NCI-H2171 (cell line): ENCODE results near the gene STIM1.

Experiments used
- DNase-seq: peaks from one replicate; lab custom pipeline; 2025; lab: John Stamatoyannopoulos, UW

STIM1 gene

GRCh38 chr11:3952715-3953114, 97.3 kb downstream of the STIM1 start:
- no peak for DNase-seq

GRCh38 chr11:3953327-3953726, 97.9 kb downstream of the STIM1 start:
- DNase-seq = no peak

DNA sequence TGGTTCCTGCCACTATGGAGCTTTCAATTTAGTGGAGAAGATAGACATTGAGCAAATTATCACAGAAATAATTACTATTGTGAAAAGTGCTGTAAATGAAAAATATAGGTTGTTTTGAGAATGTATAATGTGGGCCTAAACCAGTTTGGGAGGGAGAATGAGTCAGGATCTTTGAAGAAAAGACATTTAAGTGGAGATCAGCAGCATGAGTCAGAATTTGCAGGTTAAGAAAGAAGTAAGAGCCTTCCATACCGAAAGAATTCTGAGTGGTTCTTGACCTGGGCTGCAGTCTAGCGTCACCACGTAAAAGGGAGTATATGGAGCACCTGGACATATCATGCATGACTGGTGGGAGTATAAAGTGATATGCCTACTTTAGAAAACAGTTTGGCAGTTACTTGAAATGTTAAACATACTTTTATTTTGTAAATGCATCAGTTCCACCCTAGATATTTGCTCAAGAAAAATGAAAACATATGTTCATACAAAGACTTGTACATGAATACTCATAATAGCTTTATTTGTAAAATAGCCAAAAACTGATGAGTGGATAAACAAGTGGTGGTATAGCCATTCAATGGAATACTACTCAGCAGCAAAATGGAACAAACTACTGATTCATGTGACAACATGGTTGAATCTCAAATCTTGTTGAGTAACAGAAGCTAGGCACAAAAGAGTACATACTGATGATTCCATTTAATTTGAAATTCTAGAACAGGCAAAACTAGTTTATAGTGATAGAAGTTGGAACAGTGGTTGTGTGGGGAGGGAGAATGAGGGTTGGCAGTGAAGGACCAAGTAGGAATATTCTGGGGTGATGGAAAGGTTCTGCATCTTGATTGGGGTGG, 99.2 kb downstream of the STIM1 start:
- DNase-seq = no peak

GRCh38 chr11:3955299-3955665, 99.8 kb downstream of the STIM1 start:
- DNase-seq = no peak

DNA sequence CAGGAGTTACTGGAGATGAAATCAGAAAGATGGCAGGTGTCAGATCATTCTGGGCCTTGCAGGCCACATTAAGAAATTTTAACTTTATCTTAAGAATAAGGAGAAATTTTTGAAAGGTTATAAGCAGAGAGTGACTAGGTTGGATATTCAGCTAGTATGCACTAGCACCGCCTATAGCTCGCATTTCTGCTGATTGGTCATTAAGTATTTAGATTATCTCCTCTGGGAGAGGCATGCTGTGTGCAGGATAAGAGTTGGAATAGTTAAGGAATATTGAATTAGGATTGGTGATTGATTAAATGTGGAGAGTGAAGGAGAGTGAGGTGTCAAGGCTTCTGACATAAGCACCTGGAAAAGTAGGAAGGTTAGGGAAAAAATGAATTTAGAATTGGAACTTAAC, 100.6 kb downstream of the STIM1 start:
- no peak for DNase-seq

DNA sequence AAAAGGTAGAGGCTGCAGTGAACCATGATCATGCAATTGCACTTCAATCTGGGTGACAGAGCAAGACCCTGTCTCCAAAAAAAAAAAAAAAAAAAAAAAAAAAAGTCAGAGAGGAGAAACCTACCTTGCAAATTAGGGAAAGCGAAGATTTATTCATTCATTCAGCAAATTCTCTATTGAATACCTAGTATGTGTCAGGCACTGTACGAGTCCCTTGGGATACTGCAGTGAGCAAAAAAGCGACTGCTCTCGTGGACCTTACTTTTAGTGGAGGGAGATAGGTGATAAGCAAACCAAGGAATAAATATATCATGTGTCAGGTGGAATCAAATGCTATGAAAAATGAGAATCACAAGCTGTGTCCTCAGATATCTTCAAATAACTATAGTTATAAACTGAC, 101.3 kb downstream of the STIM1 start:
- no peak for DNase-seq

DNA sequence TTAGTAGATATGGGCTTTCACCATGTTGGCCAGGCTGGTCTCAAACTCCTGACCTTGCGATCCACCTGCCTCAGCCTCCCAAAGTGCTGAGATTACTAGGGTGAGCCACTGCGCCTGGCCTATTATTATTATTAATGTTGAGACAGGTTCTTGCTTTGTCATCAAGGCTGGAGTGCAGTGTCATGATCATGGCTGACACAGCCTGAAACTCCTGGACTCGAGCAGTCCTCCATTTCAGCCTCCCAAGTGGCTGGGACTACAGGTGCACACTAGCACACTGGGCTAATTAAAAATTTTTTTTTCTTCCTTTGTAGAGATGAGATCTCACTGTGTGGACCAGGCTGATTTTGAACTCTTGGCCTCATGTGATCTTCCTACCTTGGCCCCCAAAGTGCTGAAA, 102.0 kb downstream of the STIM1 start:
- DNase-seq = no peak

DNA sequence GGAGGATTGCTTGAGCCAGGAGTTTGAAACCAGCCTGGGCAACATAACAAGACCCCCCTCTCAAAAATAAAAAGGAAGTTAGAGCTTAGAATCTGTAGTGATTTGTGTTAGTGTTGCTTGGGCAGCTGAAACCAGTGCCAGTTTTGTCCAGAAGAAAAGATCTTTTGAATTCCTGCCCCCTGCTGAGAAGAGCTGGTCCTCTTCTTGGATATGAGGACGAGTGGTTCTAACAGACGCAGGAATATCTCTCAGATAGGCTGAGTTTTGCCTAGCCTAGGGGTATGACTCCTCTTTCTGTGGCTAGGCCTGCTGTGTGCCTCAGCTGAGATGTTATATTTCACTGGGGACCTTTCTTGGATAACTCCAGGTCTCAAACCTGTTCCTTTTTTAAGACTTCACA, 102.8 kb downstream of the STIM1 start:
- DNase-seq = no peak

DNA sequence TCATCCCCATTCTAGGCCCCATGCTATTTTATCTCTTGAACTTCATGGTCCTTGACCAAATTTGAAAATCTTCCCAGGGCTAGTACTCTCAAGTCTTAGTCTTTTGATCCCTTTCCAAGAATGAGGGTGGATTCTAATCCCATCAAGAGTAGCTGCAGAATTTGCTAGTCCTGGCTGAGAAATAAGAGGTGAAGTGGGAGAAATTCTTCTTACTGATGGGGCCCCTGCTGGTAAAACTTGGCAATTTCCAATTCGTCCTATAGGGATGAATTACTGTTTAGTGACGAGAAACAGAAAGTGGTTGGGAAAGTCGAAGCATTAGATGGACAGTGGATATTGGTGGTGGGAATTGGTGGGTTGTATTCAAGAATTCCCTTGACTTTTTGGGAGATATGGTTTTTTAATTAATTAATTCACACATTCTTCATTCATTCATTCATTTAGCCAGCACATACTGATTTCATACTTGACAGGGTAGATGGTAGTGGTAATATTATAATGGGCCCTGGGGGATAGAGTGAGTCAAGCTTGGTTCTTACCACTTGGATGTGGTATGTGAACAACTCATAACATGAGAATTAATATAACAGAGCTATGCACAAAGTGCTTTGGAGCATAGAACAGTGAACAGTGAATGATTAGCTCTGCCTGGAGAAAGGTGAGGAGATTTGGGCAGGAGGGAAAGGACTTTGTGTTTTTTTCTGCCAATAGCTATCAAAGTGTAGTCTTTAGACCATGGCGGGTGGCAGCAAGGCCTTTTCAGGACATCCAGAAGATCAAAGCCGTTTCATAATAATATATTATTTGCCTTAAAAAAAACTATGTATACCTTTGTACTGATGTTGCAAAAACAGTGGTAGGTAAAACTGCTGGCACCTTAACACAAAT, 103.8 kb downstream of the STIM1 start:
- DNase-seq = no peak

DNA sequence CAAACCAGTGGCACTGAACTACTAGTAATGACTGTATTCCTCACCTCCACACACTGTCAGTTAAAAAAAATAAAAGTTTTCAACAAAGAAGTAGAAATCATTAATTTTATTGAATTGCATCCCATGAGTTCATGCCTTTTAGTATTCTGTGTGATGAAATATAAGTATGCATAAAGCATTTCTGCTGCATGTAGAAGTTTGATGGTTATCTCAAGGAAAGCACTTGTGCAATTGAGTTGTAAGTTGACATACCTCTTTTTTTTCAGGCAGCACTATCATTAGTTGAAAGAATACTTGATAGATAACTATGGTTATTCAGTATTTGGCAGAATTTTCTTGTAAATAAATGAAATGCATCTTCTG, 104.4 kb downstream of the STIM1 start:
- DNase-seq = no peak

GRCh38 chr11:3962406-3962840, 107.0 kb downstream of the STIM1 start:
- no peak for DNase-seq

GRCh38 chr11:3964056-3964455, 108.6 kb downstream of the STIM1 start:
- DNase-seq = no peak

- no peak for DNase-seq
These were observed 109.6 kb downstream of the STIM1 start for GRCh38 chr11:3964935-3965604.

- DNase-seq = no peak
These were observed 112.2 kb downstream of the STIM1 start for GRCh38 chr11:3967695-3968094.

DNA sequence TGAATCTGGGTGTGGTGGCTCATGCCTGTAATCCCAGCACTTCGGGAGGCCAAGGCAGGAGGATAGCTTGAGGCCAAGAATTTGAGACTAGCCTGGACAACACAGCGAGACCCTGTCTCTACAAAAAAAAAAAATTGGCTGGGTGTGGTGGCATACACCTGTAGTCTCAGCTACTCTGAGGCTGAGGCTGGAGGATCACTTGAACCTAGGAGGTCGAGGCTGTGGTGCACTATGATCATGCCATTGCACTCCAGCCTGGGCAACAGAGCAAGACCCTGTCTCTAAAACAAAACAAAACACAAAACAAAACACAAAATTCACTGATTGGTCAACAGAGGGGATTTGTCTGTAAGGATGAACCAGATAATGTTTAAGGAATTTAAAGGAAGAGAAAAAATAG, 113.7 kb downstream of the STIM1 start:
- no peak for DNase-seq

- no peak for DNase-seq
These were observed 114.1 kb downstream of the STIM1 start for GRCh38 chr11:3969613-3970012.

DNA sequence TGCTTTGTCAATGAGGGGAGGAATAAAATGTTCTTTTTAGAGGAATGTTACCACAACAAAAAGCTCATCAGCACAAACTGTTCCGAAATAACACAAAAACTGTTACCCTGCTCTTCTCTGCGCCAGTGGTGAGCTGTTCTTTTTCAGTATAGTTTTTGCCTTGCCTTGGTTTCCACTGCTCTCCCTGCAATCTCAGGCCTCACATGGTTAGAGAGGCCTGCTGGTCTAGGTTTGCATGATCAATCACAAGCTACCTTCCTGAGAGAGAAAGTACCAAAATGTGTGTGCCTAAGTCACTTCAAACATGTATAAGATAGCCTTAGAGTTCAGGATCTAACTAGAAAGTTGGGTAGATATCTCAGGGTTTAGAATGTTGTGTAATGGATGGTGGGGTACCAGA, 114.6 kb downstream of the STIM1 start:
- no peak for DNase-seq

GRCh38 chr11:3971756-3972404, 116.4 kb downstream of the STIM1 start:
- DNase-seq = no peak

GRCh38 chr11:3972431-3972830, 117.0 kb downstream of the STIM1 start:
- DNase-seq = no peak

- no peak for DNase-seq
These were observed 121.6 kb downstream of the STIM1 start for GRCh38 chr11:3977078-3977477.

DNA sequence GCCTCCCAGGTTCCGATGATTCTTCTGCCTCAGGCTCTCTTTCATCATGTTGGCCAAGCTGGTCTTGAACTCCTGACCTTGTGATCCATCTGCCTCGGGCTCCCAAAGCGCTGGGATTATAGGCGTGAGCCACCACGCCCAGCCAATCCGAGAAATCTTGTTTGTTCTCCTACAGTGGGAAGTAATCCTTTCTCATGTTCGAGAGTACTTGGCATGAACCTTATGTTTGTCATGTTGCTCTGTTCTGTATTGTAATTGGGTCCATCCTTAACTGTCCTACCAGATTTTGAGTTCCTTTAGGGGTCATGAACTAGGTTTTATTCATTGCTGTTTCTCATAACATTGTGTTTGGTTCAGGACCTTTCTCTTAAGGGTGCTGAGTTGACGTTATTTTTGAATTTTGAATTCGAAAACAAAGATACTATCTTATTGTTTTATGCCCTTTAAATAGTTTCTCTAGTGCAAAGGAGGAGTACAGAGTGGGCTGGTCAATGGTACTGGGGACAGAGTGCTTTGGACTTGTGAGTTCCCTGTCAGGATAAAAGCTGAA, 125.7 kb downstream of the STIM1 start:
- no peak for DNase-seq

DNA sequence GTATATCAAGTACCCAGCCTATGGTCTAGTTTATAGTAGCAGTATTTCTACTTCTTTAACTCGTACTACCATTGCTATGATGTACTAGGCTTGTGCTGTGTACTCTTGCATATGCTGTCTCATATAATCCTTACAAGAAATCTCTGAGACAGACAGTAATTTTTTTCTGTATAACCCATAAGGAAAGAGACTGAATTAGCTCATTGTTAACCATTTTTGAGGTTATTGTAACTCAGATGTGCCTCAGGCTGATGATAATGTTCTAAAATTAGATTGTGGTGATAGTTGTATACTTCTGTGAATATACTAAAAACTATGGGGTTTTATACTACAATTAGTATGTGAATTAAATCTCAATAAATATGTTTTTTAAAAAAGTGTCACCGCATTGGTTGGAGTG, 127.0 kb downstream of the STIM1 start:
- no peak for DNase-seq
